ENCODE results near the gene GDAP1L1. TPM values are rescaled to one million over a fixed set of nuclear protein-coding genes. Genes with fewer than 3 reads are reported as not detected.

The GDAP1L1 gene
- total and polyA plus RNA-seq, 2 donors (not counting 3 experiments of a cell fraction or from before 2014, with no cell fraction given) = not detected

DNA sequence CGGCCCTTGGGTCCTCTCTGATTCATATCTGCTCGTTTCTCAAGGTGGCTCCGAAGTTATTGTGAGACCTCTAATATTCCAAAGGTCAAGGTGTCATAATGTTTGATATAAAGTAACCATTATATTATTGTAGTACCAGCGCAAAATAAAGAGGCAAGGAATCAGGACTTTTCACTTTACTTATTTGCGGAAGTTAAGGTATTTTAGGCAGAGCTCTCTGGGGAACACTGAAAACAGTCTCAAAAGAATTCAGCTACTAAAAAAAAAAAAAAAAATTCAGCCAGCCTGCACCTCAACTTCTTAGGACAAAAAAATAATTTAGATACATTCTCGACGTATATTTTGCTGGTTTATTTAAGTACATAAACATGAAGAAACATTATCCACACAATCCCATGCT, 38.9 kb upstream of the GDAP1L1 start:
- peaks cover 4% of the 10 kb centered on the region for H4K20me1 ChIP-seq (replicated peaks; ENCODE audit: control insufficient read depth, extremely low read depth, insufficient read depth, low read length)
- H3K4me1 ChIP-seq (ENCODE audit: control insufficient read depth, extremely low read depth, insufficient read depth, low read length) = peaks cover 40% of the 10 kb centered on the region
- H3K4me2 ChIP-seq (ENCODE audit: insufficient read depth, low read length) = peak overlapping the region; percentile 80
- TF ChIP-seq, protein P1, sequence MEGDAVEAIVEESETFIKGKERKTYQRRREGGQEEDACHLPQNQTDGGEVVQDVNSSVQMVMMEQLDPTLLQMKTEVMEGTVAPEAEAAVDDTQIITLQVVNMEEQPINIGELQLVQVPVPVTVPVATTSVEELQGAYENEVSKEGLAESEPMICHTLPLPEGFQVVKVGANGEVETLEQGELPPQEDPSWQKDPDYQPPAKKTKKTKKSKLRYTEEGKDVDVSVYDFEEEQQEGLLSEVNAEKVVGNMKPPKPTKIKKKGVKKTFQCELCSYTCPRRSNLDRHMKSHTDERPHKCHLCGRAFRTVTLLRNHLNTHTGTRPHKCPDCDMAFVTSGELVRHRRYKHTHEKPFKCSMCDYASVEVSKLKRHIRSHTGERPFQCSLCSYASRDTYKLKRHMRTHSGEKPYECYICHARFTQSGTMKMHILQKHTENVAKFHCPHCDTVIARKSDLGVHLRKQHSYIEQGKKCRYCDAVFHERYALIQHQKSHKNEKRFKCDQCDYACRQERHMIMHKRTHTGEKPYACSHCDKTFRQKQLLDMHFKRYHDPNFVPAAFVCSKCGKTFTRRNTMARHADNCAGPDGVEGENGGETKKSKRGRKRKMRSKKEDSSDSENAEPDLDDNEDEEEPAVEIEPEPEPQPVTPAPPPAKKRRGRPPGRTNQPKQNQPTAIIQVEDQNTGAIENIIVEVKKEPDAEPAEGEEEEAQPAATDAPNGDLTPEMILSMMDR (IDR thresholded peaks at IDR 0.05; ENCODE audit: extremely low read depth in 1 of 2, insufficient read depth in 1 of 2, low read depth in 1 of 2, low read length in 2 of 2) = no peak
- TF ChIP-seq FOS (IDR thresholded peaks at IDR 0.05; ENCODE audit: borderline replicate concordance, insufficient read depth, low read length) = no peak
- TF ChIP-seq GATA2 (IDR thresholded peaks at IDR 0.05; ENCODE audit: insufficient read depth, insufficient read length, low read depth, low read length) = no peak
- TF ChIP-seq POLR2A (IDR thresholded peaks at IDR 0.05; ENCODE audit: low read depth, low read length) = no peak
- no peak for TF ChIP-seq EZH2 (IDR thresholded peaks at IDR 0.05; ENCODE audit: borderline replicate concordance, low read depth, low read length, severe bottlenecking)
- TF ChIP-seq, protein P2, sequence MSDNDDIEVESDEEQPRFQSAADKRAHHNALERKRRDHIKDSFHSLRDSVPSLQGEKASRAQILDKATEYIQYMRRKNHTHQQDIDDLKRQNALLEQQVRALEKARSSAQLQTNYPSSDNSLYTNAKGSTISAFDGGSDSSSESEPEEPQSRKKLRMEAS (IDR thresholded peaks at IDR 0.05; ENCODE audit: insufficient read depth, insufficient read length) = no peak
- TF ChIP-seq POLR2AphosphoS5 (IDR thresholded peaks at IDR 0.05; ENCODE audit: insufficient read depth, low read depth, low read length) = no peak
- TF ChIP-seq JUN (IDR thresholded peaks at IDR 0.05; ENCODE audit: borderline replicate concordance, insufficient read depth, insufficient read length, low read depth) = no peak
- no peak for TF ChIP-seq MYC (IDR thresholded peaks at IDR 0.05; ENCODE audit: low read depth, low read length)
- H3K9ac ChIP-seq (replicated peaks; ENCODE audit: extremely low read depth, insufficient read depth, low read length) = no peak overlapping the region
- no peak overlapping the region for H2AFZ ChIP-seq (ENCODE audit: low read depth, low read length)
- no peak for DNase-seq (ENCODE audit: low read depth, low spot score)
- no peak for FAIRE-seq
- H3K79me2 ChIP-seq (ENCODE audit: control insufficient read depth, insufficient read depth, low read length) = peaks cover 50% of the 10 kb centered on the region
- dilution Hi-C loops (cut with MboI; ENCODE audit: extremely low pct_ligation_motif_present, low sequenced_read_pairs) = no loop called here
- POLR2A ChIA-PET = interaction anchor here (0.6 kb wide), 1 partner anchor 91 kb away, joined by 5 read pairs; no protein-coding TSS in a partner anchor
- H3K4me3 ChIP-seq (replicated peaks in 1 of 3; ENCODE audit: insufficient read depth in 1 of 3, low read depth in 1 of 3, low read length in 3 of 3) = no peak overlapping the region
- BruUV-seq (replicated peaks) = no TSS peak
- H3K9me1 ChIP-seq (replicated peaks; ENCODE audit: control insufficient read depth, extremely low read depth, insufficient read depth, low read length) = no peaks in the 10 kb centered on the region
- H3K36me3 ChIP-seq (ENCODE audit: control insufficient read depth in 2 of 2, extremely low read depth in 1 of 2, insufficient read depth in 2 of 2, low read length in 2 of 2) = peaks cover 0 to 7% of the 10 kb centered on the region in 2 experiments
- CTCF ChIA-PET = interaction anchor here (1.2 kb wide), 1 partner anchor 18 kb away, joined by 6 read pairs; no protein-coding TSS in a partner anchor
- H3K9me3 ChIP-seq (replicated peaks; ENCODE audit: control insufficient read depth, insufficient read depth, low read length) = no peaks in the 10 kb centered on the region
- intact Hi-C loops (cut with micrococcal nuclease) = no loop called here
- no peaks in the 10 kb centered on the region for H3K27me3 ChIP-seq (ENCODE audit: control insufficient read depth in 2 of 2, insufficient read depth in 2 of 2, low read length in 2 of 2)
- no peak overlapping the region for H3K27ac ChIP-seq (ENCODE audit: insufficient read depth, low read depth, low read length)
